Retinal pigment epithelial cell (primary cell): ENCODE results near the gene GBF1.
"Not testable (repeated sequence)": the region's sequence is repeated elsewhere in the genome, so short reads cannot be mapped to it uniquely, and the experiment has no call there.

Source experiments
- DNase-seq: peaks from one replicate; pipeline ENCODE4 v3.0.0-alpha.2; 2010; ENCODE audit warnings: low read depth
- H3K4me3 ChIP-seq: 2 replicates; pipeline ENCODE4 v1.5.1; 2011; ENCODE audit warnings: mild to moderate bottlenecking, low read length, control low read depth, moderate library complexity
- CTCF ChIP-seq: conservative IDR thresholded peaks from 2 replicates; pipeline ENCODE4 v1.5.1; 2011; ENCODE audit warnings: low read depth, low read length, control low read depth, inconsistent platforms

GBF1 gene

GRCh38 chr10:102300278-102300843, 55.0 kb downstream of the GBF1 start:
- no peak overlapping the region for H3K4me3 ChIP-seq
- TF ChIP-seq CTCF: no peak
- DNase-seq: peak; percentile 70

GRCh38 chr10:102300912-102301311, 55.6 kb downstream of the GBF1 start:
- not testable (repeated sequence) for DNase-seq, H3K4me3 ChIP-seq

GRCh38 chr10:102301332-102301731, 56.0 kb downstream of the GBF1 start:
- not testable (repeated sequence) for DNase-seq, H3K4me3 ChIP-seq

- H3K4me3 ChIP-seq: no peak overlapping the region
- no peak for TF ChIP-seq CTCF
- DNase-seq: no peak
These were observed 57.3 kb downstream of the GBF1 start for GRCh38 chr10:102302611-102303010.

GRCh38 chr10:102306006-102306405, 60.7 kb downstream of the GBF1 start:
- DNase-seq: no peak
- no peak for TF ChIP-seq CTCF

GRCh38 chr10:102306710-102307109, 61.4 kb downstream of the GBF1 start:
- TF ChIP-seq CTCF: no peak
- no peak overlapping the region for H3K4me3 ChIP-seq
- no peak for DNase-seq

More at GRCh38 chr10:102306006-102306405, 60.7 kb downstream of the GBF1 start:
- H3K4me3 ChIP-seq: no peak overlapping the region

GRCh38 chr10:102308318-102308717, 63.0 kb downstream of the GBF1 start:
- not testable (repeated sequence) for DNase-seq, H3K4me3 ChIP-seq

GRCh38 chr10:102309236-102309635, 63.9 kb downstream of the GBF1 start:
- no peak for DNase-seq
- no peak for TF ChIP-seq CTCF
- no peak overlapping the region for H3K4me3 ChIP-seq

- no peak for TF ChIP-seq CTCF
- DNase-seq: no peak
- no peak overlapping the region for H3K4me3 ChIP-seq
These were observed 64.6 kb downstream of the GBF1 start for GRCh38 chr10:102309916-102310315.
